NCI-H1105 (cell line): ENCODE measurements around the gene MVK.
"Not testable (repeated sequence)": the region's sequence is repeated elsewhere in the genome, so short reads cannot be mapped to it uniquely, and the experiment has no call there.

Experiments used
- DNase-seq: peaks from one replicate; lab custom pipeline; 2025; lab: John Stamatoyannopoulos, UW

MVK gene

GRCh38 chr12:109591041-109591440 is 17.4 kb downstream of the MVK start:
- DNase-seq, result no peak

- no peak for DNase-seq
Observed at GRCh38 chr12:109592195-109592904, 18.8 kb downstream of the MVK start.

GRCh38 chr12:109592905-109593272 is 19.3 kb downstream of the MVK start:
- peak; percentile 10 for DNase-seq

GRCh38 chr12:109594556-109595317 is 21.1 kb downstream of the MVK start:
- no peak for DNase-seq

GRCh38 chr12:109595321-109595902 is 21.8 kb downstream of the MVK start:
- DNase-seq, result no peak

- DNase-seq, result no peak
Observed at GRCh38 chr12:109596418-109597244, 23.0 kb downstream of the MVK start.

- DNase-seq, result no peak
Observed at GRCh38 chr12:109597414-109597794, 23.8 kb downstream of the MVK start.

GRCh38 chr12:109597795-109598427 is 24.3 kb downstream of the MVK start:
- DNase-seq, result peak; percentile 67

- DNase-seq, result no peak
Observed at GRCh38 chr12:109598428-109598854, 24.8 kb downstream of the MVK start.

- no peak for DNase-seq
Observed at GRCh38 chr12:109599087-109599486, 25.5 kb downstream of the MVK start.

GRCh38 chr12:109600481-109600880 is 26.9 kb downstream of the MVK start:
- DNase-seq, result no peak

GRCh38 chr12:109600995-109601394 is 27.4 kb downstream of the MVK start:
- no peak for DNase-seq

GRCh38 chr12:109601557-109601956 is 28.0 kb downstream of the MVK start:
- no peak for DNase-seq

- not testable (repeated sequence) for DNase-seq
Observed at GRCh38 chr12:109602132-109602531, 28.5 kb downstream of the MVK start.

- no peak for DNase-seq
Observed at GRCh38 chr12:109604132-109604585, 30.6 kb downstream of the MVK start.

- DNase-seq, result no peak
Observed at GRCh38 chr12:109605016-109605415, 31.4 kb downstream of the MVK start.

GRCh38 chr12:109605599-109606228 is 32.1 kb downstream of the MVK start:
- DNase-seq, result no peak

- DNase-seq, result no peak
Observed at GRCh38 chr12:109606320-109607028, 32.9 kb downstream of the MVK start.

GRCh38 chr12:109607618-109608017 is 34.0 kb downstream of the MVK start:
- DNase-seq, result no peak

- no peak for DNase-seq
Observed at GRCh38 chr12:109608270-109608669, 34.7 kb downstream of the MVK start.

GRCh38 chr12:109608793-109609192 is 35.2 kb downstream of the MVK start:
- no peak for DNase-seq
